Measurements from ENCODE around the gene VPS45. TPM values are rescaled to one million over a fixed set of nuclear protein-coding genes. Genes with fewer than 3 reads are reported as not detected.

The VPS45 gene
- total and polyA plus RNA-seq, 8 donors, result 7.4 to 23.7 (median 13.2) TPM

DNA sequence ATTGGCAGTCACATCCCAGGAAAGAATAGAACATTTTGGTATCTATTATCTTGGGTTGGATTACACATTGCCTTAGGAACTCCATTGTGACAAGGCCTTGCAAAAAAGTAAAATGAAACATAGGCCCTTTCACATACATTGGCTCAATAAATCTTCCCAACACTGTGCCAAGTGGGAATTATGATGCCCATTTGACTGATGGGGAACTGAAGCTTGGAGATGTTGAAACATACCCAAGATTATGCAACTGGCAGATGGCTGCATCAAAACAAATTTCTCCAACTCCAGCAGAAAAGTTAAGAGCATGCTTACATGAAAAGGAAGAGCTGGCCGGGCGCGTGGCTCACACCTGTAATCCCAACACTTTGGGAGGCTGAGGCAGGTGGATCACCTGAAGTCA is 109.0 kb downstream of the VPS45 start:
- no peaks in the 10 kb centered on the region for H3K27me3 ChIP-seq
- no peaks in the 10 kb centered on the region for H3K36me3 ChIP-seq
- H3K9me3 ChIP-seq, result no peaks in the 10 kb centered on the region
- no peaks in the 10 kb centered on the region for H3K4me1 ChIP-seq
- H3K27ac ChIP-seq, result no peak overlapping the region
- 83 to 97% methylated on average over 3 of the region's 3 CpGs for WGBS, 2 donors
- ATAC-seq (peak in 1 of 4 donors; percentile 31), FAIRE-seq (no peak), DNase-seq (no peak)
- intact Hi-C loops (cut with DNase I), result loop anchor here in 1 of 3 donors (10.0 kb wide), 1 partner anchor 212 kb away; no protein-coding TSS in a partner anchor
- no peak overlapping the region for H3K4me3 ChIP-seq
- TF ChIP-seq, protein P1, sequence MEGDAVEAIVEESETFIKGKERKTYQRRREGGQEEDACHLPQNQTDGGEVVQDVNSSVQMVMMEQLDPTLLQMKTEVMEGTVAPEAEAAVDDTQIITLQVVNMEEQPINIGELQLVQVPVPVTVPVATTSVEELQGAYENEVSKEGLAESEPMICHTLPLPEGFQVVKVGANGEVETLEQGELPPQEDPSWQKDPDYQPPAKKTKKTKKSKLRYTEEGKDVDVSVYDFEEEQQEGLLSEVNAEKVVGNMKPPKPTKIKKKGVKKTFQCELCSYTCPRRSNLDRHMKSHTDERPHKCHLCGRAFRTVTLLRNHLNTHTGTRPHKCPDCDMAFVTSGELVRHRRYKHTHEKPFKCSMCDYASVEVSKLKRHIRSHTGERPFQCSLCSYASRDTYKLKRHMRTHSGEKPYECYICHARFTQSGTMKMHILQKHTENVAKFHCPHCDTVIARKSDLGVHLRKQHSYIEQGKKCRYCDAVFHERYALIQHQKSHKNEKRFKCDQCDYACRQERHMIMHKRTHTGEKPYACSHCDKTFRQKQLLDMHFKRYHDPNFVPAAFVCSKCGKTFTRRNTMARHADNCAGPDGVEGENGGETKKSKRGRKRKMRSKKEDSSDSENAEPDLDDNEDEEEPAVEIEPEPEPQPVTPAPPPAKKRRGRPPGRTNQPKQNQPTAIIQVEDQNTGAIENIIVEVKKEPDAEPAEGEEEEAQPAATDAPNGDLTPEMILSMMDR (IDR thresholded peaks at IDR 0.05), result no peak

GRCh38 chr1:150178548-150178947 is 111.0 kb downstream of the VPS45 start:
- no peaks in the 10 kb centered on the region for H3K9me3 ChIP-seq
- no peak overlapping the region for H3K27ac ChIP-seq
- TF ChIP-seq, protein P1 (IDR thresholded peaks at IDR 0.05), result no peak
- no peak for DNase-seq
- H3K27me3 ChIP-seq, result no peaks in the 10 kb centered on the region
- intact Hi-C loops (cut with DNase I), result loop anchor here in 1 of 3 donors (10.0 kb wide), 1 partner anchor 214 kb away; no protein-coding TSS in a partner anchor
- H3K4me1 ChIP-seq, result no peaks in the 10 kb centered on the region
- H3K4me3 ChIP-seq, result no peak overlapping the region
- H3K36me3 ChIP-seq, result no peaks in the 10 kb centered on the region
- peak in 2 of 4 donors; percentile 25 to 44 for ATAC-seq
- FAIRE-seq, result no peak

GRCh38 chr1:150179867-150180266 is 112.3 kb downstream of the VPS45 start:
- DNase-seq (no peak), FAIRE-seq (no peak), ATAC-seq (no peak)
- intact Hi-C loops (cut with DNase I), result loop anchor here in 1 of 3 donors (10.0 kb wide), 2 partner anchors 105 to 215 kb away; no protein-coding TSS in a partner anchor
- WGBS, 2 donors, result 84 to 88% methylated on average over 7 of the region's 7 CpGs
- Histone ChIP-seq H3K27ac (no peak overlapping the region), H3K4me3 (no peak overlapping the region), H3K4me1 (no peaks in the 10 kb centered on the region), H3K9me3 (no peaks in the 10 kb centered on the region), H3K36me3 (no peaks in the 10 kb centered on the region), H3K27me3 (no peaks in the 10 kb centered on the region)
- TF ChIP-seq, protein P1 (IDR thresholded peaks at IDR 0.05), result no peak

DNA sequence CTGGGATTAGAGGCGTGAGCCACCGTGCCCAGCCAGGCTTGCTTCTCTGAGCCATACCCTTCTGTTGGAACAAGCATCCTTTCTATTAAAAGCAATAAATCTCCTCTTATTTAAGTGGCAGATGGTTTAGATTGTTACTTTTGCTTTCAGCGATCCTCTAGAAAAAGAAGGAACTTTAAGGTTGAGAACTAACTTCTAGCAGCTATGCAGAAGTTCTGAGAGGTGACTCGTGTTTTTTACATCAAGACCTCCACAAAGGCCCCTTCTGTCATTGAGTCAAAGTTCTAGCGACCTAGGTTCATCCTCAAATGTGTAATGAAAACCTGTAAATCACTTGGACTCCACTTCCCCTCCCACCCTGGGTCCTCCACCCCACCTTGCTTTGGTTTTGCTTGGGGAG is 112.9 kb downstream of the VPS45 start:
- no peaks in the 10 kb centered on the region for H3K36me3 ChIP-seq
- H3K4me3 ChIP-seq, result no peak overlapping the region
- no peak overlapping the region for H3K27ac ChIP-seq
- ATAC-seq (no peak), DNase-seq (no peak), FAIRE-seq (no peak)
- WGBS, 2 donors, result 61 to 85% methylated on average over 5 of the region's 5 CpGs
- intact Hi-C loops (cut with DNase I), result loop anchor here in 1 of 3 donors (10.0 kb wide), 1 partner anchor 106 kb away; no protein-coding TSS in a partner anchor
- H3K4me1 ChIP-seq, result no peaks in the 10 kb centered on the region
- TF ChIP-seq, protein P1 (IDR thresholded peaks at IDR 0.05), result no peak
- H3K27me3 ChIP-seq, result no peaks in the 10 kb centered on the region
- H3K9me3 ChIP-seq, result no peaks in the 10 kb centered on the region

DNA sequence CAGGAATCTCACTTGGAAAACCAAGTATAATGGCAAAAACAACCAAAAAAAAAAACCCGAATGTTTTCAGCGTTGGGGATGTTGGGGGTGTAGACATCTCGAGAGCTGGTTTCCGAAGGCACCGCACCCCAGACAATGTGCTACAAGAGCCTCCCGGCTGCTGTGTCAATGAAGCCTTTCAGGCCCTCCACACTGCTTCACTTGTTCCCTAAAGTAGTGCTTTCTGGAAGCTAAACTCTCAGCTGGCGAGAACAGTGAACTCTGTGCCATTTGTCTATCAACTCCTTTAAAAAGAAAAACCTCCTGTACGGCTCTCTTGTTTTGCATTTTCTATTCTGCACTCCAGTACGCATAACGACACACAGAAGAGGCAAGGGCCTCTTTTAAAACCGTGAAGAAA is 114.7 kb downstream of the VPS45 start:
- Histone ChIP-seq H3K9me3 (no peaks in the 10 kb centered on the region), H3K27ac (no peak overlapping the region), H3K36me3 (no peaks in the 10 kb centered on the region), H3K4me1 (peaks cover 0 to 6% (median 0%) of the 10 kb centered on the region in 3 donors), H3K4me3 (no peak overlapping the region), H3K27me3 (no peaks in the 10 kb centered on the region)
- ATAC-seq, result no peak
- no peak for FAIRE-seq
- intact Hi-C loops (cut with DNase I), result loop anchor here in 1 of 3 donors (10.0 kb wide), 1 partner anchor 107 kb away; no protein-coding TSS in a partner anchor
- TF ChIP-seq, protein P1 (IDR thresholded peaks at IDR 0.05), result no peak
- DNase-seq, result no peak
- WGBS, 2 donors, result 81 to 83% methylated on average over 11 of the region's 11 CpGs

Measured in pancreas (tissue), 10 donors.